Muscle layer of colon (tissue), 2 donors: Measurements from ENCODE around the gene PRR15L.

ENCODE experiments used
- H3K27ac ChIP-seq: one replicate; pipeline ENCODE4 v1.7.0; 2013; ENCODE audit warnings: low read depth, mild to moderate bottlenecking, low read length, moderate library complexity
- H3K27me3 ChIP-seq, 2 donors: one replicate each; pipeline ENCODE4 v1.7.0; 2013; ENCODE audit warnings: low read length in 2 of 2, mild to moderate bottlenecking in 2 of 2; ENCODE audit not compliant: insufficient read depth in 2 of 2, control insufficient read depth in 1 of 2
- H3K36me3 ChIP-seq: one replicate; pipeline ENCODE4 v1.7.0; 2013; ENCODE audit warnings: mild to moderate bottlenecking, low read length; ENCODE audit not compliant: insufficient read depth
- H3K4me1 ChIP-seq: one replicate; pipeline ENCODE4 v1.7.0; 2013; ENCODE audit warnings: mild to moderate bottlenecking, low read length; ENCODE audit not compliant: insufficient read depth
- H3K4me3 ChIP-seq, 2 donors: one replicate each; pipeline ENCODE4 v1.7.0; 2013; ENCODE audit warnings: low read length in 2 of 2, low read depth in 1 of 2, mild to moderate bottlenecking in 1 of 2, moderate library complexity in 1 of 2
- H3K9ac ChIP-seq: one replicate; pipeline ENCODE4 v1.7.0; 2013; ENCODE audit warnings: low read length
- H3K9me3 ChIP-seq: one replicate; pipeline ENCODE4 v1.7.0; 2013; ENCODE audit warnings: mild to moderate bottlenecking, low read length
- donor health status: abdominal sarcoma.
- donor health status: Adenocarcinoma of cecum.

The PRR15L gene

GRCh38 chr17:47970725-47971499 is 13.2 kb upstream of the PRR15L start, which contains the start of gene CDK5RAP3:
CDK5RAP3 (plus strand) TSS chr17:47971113; CDS start chr17:47971147, 34 bp downstream.
- Histone ChIP-seq H3K4me3 (peak within 1 kb of the TSS; percentile 80 to 99), H3K27me3 (no peaks in the 10 kb centered on the region), H3K36me3 (peaks cover 12% of the 10 kb centered on the region), H3K4me1 (peaks cover 24% of the 10 kb centered on the region), H3K9ac (peak within 1 kb of the TSS; percentile 83), H3K9me3 (no peaks in the 10 kb centered on the region), H3K27ac (peak within 1 kb of the TSS; percentile 93)

- Histone ChIP-seq H3K9ac (peak overlapping the region; percentile 20), H3K27ac (no peak overlapping the region), H3K27me3 (no peaks in the 10 kb centered on the region)
Observed at GRCh38 chr17:47969930-47970724, 12.4 kb upstream of the PRR15L start.

GRCh38 chr17:47968836-47969235 is 11.2 kb upstream of the PRR15L start:
- Histone ChIP-seq H3K36me3 (no peaks in the 10 kb centered on the region), H3K9me3 (no peaks in the 10 kb centered on the region), H3K4me1 (peaks cover 30% of the 10 kb centered on the region), H3K27ac (no peak overlapping the region), H3K27me3 (no peaks in the 10 kb centered on the region), H3K9ac (no peak overlapping the region), H3K4me3 (no peak overlapping the region)

More at GRCh38 chr17:47969930-47970724, 12.4 kb upstream of the PRR15L start:
- Histone ChIP-seq H3K9me3 (no peaks in the 10 kb centered on the region), H3K4me3 (peak overlapping the region; percentile 21 to 76), H3K4me1 (peaks cover 30% of the 10 kb centered on the region), H3K36me3 (peaks cover 4% of the 10 kb centered on the region)

- Histone ChIP-seq H3K9me3 (no peaks in the 10 kb centered on the region), H3K9ac (no peak overlapping the region), H3K27me3 (no peaks in the 10 kb centered on the region), H3K27ac (no peak overlapping the region), H3K4me1 (peaks cover 30% of the 10 kb centered on the region), H3K36me3 (no peaks in the 10 kb centered on the region), H3K4me3 (no peak overlapping the region)
Observed at GRCh38 chr17:47967607-47968252, 10.0 kb upstream of the PRR15L start.

- Histone ChIP-seq H3K9ac (no peak overlapping the region), H3K27ac (no peak overlapping the region), H3K4me1 (peaks cover 20% of the 10 kb centered on the region), H3K9me3 (no peaks in the 10 kb centered on the region), H3K36me3 (no peaks in the 10 kb centered on the region), H3K4me3 (no peak overlapping the region), H3K27me3 (no peaks in the 10 kb centered on the region)
Observed at GRCh38 chr17:47966079-47966519, 8.4 kb upstream of the PRR15L start.

- no peak overlapping the region for H3K9ac ChIP-seq
- H3K36me3 ChIP-seq = no peaks in the 10 kb centered on the region
- H3K27me3 ChIP-seq = no peaks in the 10 kb centered on the region
- no peaks in the 10 kb centered on the region for H3K9me3 ChIP-seq
- H3K4me1 ChIP-seq = peaks cover 14% of the 10 kb centered on the region
- H3K27ac ChIP-seq = no peak overlapping the region
- H3K4me3 ChIP-seq = no peak overlapping the region
Observed at GRCh38 chr17:47964856-47965255, 7.2 kb upstream of the PRR15L start.

GRCh38 chr17:47962901-47963300 is 5.2 kb upstream of the PRR15L start:
- Histone ChIP-seq H3K36me3 (no peaks in the 10 kb centered on the region), H3K4me1 (peaks cover 13% of the 10 kb centered on the region), H3K4me3 (no peak overlapping the region), H3K27ac (no peak overlapping the region), H3K27me3 (no peaks in the 10 kb centered on the region), H3K9ac (no peak overlapping the region), H3K9me3 (no peaks in the 10 kb centered on the region)

GRCh38 chr17:47961406-47961805 is 3.7 kb upstream of the PRR15L start:
- Histone ChIP-seq H3K36me3 (no peaks in the 10 kb centered on the region), H3K27ac (no peak overlapping the region), H3K4me3 (no peak overlapping the region), H3K9ac (no peak overlapping the region), H3K27me3 (no peaks in the 10 kb centered on the region), H3K9me3 (no peaks in the 10 kb centered on the region), H3K4me1 (peaks cover 11% of the 10 kb centered on the region)

- no peaks in the 10 kb centered on the region for H3K36me3 ChIP-seq
- H3K27me3 ChIP-seq = no peaks in the 10 kb centered on the region
- no peak overlapping the region for H3K4me3 ChIP-seq
- H3K4me1 ChIP-seq = no peaks in the 10 kb centered on the region
- no peak overlapping the region for H3K27ac ChIP-seq
- no peak overlapping the region for H3K9ac ChIP-seq
- no peaks in the 10 kb centered on the region for H3K9me3 ChIP-seq
Observed at GRCh38 chr17:47959825-47960655, 2.4 kb upstream of the PRR15L start.

- H3K36me3 ChIP-seq = no peaks in the 10 kb centered on the region
- no peaks in the 10 kb centered on the region for H3K4me1 ChIP-seq
- no peaks in the 10 kb centered on the region for H3K27me3 ChIP-seq
- H3K9me3 ChIP-seq = no peaks in the 10 kb centered on the region
- no peak overlapping the region for H3K4me3 ChIP-seq
- H3K27ac ChIP-seq = no peak overlapping the region
- no peak overlapping the region for H3K9ac ChIP-seq
Observed at GRCh38 chr17:47956791-47957590, 692 bp downstream of the PRR15L start.
